Activated T-helper 2 cell treated with anti-CD3 and anti-CD28 coated beads, Interferon-gamma antibody, Interleukin-2, Interleukin-4, amounts not matched to agents 10 μg/mL and 5 μg/mL and 100 μg/mL, durations not matched to agents 14 hours and 24 hours and 36 hours (primary cell): ENCODE results near the gene MLLT1. TPM values are rescaled to one million over a fixed set of nuclear protein-coding genes. Genes with fewer than 3 reads are reported as not detected.

ENCODE experiments used
- DNase-seq: peaks from one replicate; pipeline ENCODE4 v3.0.0; 2021; ENCODE audit warnings: low spot score
- H3K27ac Mint-ChIP-seq: one replicate; pipeline ENCODE4 v1.8.0; 2021; ENCODE audit warnings: mixed read lengths
- H3K27me3 Mint-ChIP-seq: one replicate; pipeline ENCODE4 v1.8.0; 2021; ENCODE audit warnings: low read depth, mixed read lengths
- H3K36me3 Mint-ChIP-seq: one replicate; pipeline ENCODE4 v1.8.0; 2021; ENCODE audit warnings: low read depth, mixed read lengths
- H3K4me1 Mint-ChIP-seq: one replicate; pipeline ENCODE4 v1.8.0; 2021; ENCODE audit warnings: low read depth, mixed read lengths
- H3K4me3 Mint-ChIP-seq: one replicate; pipeline ENCODE4 v1.8.0; 2021; ENCODE audit warnings: low read depth, mild to moderate bottlenecking, moderate library complexity, mixed read lengths
- H3K9me3 Mint-ChIP-seq: one replicate; pipeline ENCODE4 v1.8.0; 2021; ENCODE audit warnings: mixed read lengths
- intact Hi-C: fragments of 100-400 bp; cut with micrococcal nuclease; formaldehyde crosslinking; loops from one replicate; pipeline ENCODE4 v1.15.1; 2023
- total RNA-seq: library from RNA; stranded (reverse); gene quantifications from 2 replicates; pipeline ENCODE4 v1.2.3, GENCODE V29; 2022

Gene MLLT1
- total RNA-seq, 1 donor from 2014 or later, result 58.7 TPM

DNA sequence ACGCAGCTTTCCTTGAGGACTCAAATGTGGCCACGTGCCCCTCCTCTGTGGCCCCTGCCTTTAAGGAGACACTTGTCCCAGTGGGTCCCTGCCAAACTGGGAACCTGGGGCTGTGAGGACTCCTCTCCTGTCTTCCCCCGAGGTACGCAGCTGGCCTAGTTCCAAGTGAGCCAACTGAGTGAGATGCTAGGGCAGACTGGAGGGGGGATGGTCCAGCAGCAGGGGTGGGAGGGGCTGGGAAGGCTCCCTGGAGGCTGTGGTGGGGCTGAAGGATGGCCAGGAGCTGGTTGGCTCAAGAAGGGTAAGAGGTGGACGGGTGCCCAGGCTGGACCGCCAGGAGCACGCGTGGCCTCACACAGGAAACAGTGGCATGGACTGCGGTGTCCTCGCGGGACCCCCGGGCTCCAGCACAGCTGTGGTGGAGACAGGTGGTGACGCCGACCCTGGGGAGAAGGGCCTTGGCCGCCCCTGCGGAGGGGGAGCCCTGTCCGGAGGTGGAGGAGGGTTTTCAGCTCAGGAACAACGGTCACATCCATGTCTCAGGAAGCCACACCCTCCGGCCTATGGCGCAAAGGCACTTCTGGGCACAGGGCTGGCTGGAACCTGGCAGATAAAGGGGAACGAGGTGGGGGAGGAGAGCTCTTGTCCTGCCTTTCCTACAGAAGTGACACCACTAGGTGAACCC, 45.8 kb downstream of the MLLT1 start:
- no peaks in the 10 kb centered on the region for H3K36me3 Mint-ChIP-seq
- DNase-seq, result no peak
- H3K9me3 Mint-ChIP-seq, result no peaks in the 10 kb centered on the region
- H3K4me3 Mint-ChIP-seq, result no peak overlapping the region
- peaks cover 15% of the 10 kb centered on the region for H3K4me1 Mint-ChIP-seq
- intact Hi-C loops, result no loop called here
- no peak overlapping the region for H3K27ac Mint-ChIP-seq
- no peaks in the 10 kb centered on the region for H3K27me3 Mint-ChIP-seq

DNA sequence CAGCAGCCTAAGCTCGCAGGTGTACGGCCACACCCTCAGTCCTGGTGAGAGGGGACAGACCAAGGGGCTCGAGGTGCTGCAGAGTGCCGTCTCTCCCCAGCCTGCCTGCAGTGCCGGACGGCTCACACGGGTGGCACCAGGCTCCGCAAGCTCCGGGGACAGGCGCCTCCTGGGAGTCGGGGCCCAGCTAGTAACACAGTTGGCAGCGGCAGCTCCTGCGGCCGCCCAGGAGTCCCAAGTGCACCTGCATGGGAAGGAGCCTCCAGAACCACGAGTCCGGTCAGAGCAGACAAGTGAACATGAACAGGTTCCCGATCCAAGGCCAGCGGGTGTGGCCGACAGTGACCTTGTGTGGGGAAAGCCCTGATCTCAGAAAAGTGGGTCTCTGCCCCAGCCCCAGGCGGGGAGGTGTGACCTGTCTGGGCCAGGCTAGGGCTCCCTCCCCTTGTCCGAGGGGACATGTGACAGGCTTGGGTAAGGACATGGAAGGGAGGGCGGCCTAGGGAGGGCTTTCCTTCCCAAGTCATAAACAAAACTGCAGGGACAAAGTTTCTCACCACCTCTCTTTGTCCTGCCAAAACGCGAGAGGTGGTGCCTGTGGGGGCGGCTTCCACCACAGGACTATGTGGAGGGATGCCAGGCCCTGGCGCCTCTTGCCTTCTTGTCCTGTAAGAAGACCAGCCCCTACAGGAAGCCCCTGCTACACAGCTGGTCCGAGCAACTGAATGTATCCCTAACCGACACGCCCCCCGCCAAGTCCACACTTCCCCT, 46.5 kb downstream of the MLLT1 start:
- no peaks in the 10 kb centered on the region for H3K36me3 Mint-ChIP-seq
- no peaks in the 10 kb centered on the region for H3K9me3 Mint-ChIP-seq
- H3K27ac Mint-ChIP-seq, result no peak overlapping the region
- no peaks in the 10 kb centered on the region for H3K27me3 Mint-ChIP-seq
- intact Hi-C loops, result no loop called here
- no peak for DNase-seq
- peaks cover 8% of the 10 kb centered on the region for H3K4me1 Mint-ChIP-seq
- no peak overlapping the region for H3K4me3 Mint-ChIP-seq

DNA sequence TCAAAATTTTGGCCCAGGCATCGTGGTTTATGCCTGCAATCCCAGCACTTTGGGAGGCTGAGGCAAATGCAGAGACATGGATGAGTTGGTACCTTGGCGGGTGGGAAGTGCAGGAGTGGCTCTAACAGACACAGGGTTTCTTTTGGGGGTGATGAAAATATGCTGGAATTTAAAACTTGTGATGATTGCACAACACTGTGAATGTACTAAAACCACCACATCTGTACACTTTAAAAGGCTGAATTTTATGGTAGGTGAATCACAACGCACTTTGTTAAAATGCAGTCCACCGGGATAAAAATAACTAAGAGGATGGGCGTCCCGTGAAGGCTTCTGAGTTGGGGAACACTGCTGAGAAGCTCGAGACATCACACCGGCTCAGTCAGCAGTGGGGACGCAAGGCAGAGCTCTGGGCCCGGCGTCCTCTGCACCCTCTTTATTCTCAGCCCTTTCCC, 47.1 kb downstream of the MLLT1 start:
- peaks cover 3% of the 10 kb centered on the region for H3K4me1 Mint-ChIP-seq
- no peak overlapping the region for H3K27ac Mint-ChIP-seq
- no peak overlapping the region for H3K4me3 Mint-ChIP-seq
- H3K27me3 Mint-ChIP-seq, result no peaks in the 10 kb centered on the region
- no peak for DNase-seq
- H3K9me3 Mint-ChIP-seq, result no peaks in the 10 kb centered on the region
- no peaks in the 10 kb centered on the region for H3K36me3 Mint-ChIP-seq
- intact Hi-C loops, result no loop called here

DNA sequence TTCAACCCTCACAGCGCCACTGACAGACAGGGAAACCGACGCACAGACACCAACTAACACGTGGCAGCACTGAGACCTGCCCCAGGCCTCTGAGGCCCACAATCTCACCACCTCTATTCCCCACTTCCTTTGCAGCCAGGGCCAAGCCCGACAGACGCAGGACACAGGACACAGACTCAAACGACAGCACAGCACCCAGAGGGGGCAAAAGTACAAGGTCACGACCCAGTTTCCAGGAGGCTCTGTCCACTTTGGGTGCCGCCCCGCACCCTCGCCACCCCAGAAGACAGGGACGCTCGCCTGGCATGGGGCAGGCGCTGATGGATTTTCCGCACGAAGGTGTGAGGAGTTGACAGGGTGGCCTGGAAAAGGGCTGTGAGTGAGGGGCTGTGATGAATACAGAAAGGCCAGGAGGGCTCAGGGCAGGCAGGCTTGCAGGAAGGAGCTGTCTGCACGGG, 48.8 kb downstream of the MLLT1 start:
- DNase-seq, result no peak
- peaks cover 6% of the 10 kb centered on the region for H3K36me3 Mint-ChIP-seq
- intact Hi-C loops, result no loop called here
- H3K9me3 Mint-ChIP-seq, result no peaks in the 10 kb centered on the region
- peaks cover 3% of the 10 kb centered on the region for H3K4me1 Mint-ChIP-seq
- H3K27me3 Mint-ChIP-seq, result no peaks in the 10 kb centered on the region
- H3K4me3 Mint-ChIP-seq, result no peak overlapping the region
- H3K27ac Mint-ChIP-seq, result no peak overlapping the region

DNA sequence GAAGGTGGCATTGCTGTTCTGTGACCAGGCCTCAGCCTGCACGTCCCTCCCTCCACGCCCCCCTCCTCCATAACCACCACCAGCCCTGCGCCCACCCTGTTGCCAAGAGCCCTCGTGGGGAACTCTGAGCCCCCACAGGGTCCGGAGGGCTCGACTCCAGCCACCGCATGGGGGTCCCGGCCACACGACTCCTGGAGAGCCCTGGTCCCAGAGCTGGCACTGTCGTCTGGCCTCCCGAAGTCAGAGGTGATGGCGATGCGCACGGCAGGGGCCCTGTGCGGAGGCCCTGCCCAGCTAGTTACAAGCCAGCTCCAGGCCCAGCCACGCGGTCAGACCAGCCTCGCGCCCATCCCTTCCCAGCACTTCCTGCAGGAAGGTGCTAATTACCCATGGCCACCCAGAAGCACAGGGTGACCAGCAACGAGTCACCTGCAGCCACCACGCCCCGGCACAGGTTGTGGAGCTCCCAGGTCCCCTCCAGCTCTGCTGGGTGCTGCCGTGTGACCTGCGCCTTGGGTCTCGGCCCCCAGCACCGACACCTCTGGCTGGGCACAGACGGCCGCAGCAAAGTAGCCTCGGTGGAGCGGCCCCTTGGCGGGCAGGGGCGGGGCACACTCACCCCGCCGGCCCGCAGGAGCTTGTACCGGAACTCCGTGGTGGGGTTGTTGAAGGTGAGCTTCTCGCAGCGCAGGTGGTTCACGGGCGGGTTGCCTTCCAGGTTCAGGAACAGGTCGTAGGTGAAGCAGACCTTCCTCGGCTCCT, 49.6 kb downstream of the MLLT1 start:
- intact Hi-C loops, result no loop called here
- Mint-ChIP-seq H3K4me1 (peaks cover 3% of the 10 kb centered on the region), H3K4me3 (no peak overlapping the region), H3K9me3 (no peaks in the 10 kb centered on the region), H3K27me3 (no peaks in the 10 kb centered on the region), H3K27ac (no peak overlapping the region), H3K36me3 (peaks cover 9% of the 10 kb centered on the region)
- DNase-seq, result no peak

DNA sequence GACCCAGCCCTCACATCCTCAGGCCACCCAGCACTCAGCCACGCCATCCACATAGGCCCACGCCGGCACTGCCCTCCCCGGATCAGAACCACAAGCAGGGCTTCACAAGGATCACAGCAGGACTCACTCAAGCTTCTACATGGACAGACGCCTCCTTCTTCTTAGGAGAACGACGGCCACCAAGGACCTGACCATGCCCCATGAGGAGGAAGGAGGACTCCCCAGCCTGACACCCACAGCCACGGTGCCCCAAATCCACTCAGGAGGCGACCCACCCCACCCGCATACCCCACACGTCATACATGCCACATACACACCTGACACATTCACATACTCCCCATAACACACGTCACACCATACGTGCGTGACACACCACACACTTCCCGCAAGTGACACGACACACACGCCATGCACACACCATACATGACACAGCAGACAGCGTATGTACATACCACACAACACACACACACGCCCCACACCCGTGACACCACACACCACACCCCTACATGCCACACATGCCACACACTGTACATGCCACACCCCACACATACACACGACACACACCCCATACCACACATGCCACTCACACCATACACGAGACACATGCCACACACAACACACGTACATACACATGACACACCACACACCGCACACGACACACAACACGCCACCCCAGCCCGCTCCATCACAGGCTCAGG, 50.4 kb downstream of the MLLT1 start:
- no peak overlapping the region for H3K4me3 Mint-ChIP-seq
- no peak for DNase-seq
- peaks cover under 1% of the 10 kb centered on the region for H3K4me1 Mint-ChIP-seq
- no peaks in the 10 kb centered on the region for H3K9me3 Mint-ChIP-seq
- peaks cover 9% of the 10 kb centered on the region for H3K36me3 Mint-ChIP-seq
- intact Hi-C loops, result no loop called here
- H3K27me3 Mint-ChIP-seq, result no peaks in the 10 kb centered on the region
- no peak overlapping the region for H3K27ac Mint-ChIP-seq

DNA sequence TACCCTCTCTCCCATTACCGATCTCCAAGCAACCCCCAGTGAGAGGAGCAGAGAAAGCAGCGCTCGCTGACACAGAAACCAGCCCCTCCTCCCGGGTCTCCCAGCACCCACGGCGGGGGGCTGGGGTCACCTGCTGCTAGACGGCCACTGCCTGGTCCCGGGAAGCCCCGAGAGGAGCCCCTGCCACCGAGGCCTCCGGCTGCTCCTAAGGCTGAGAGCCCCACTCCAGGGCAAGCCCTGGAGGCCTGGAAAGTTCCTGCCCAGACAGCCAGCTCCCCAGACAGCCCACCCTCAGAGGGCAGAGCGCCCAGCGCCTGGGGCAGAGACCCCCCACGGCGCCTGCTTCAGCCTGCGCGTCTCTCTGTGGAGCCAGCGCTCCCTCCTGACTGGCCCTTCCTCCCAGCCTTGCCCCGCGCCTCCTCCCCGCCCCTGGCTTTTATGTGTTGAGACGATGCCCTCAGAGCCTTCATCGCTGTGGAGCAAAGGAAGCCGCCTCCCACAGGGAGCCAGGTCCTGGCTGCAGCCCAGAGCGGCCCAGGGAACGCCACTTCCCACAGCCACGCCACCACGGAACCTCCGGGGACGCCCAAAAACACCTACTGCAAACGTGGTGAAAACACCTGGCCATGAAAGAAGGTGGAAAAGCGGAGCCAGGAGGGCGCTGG, 51.1 kb downstream of the MLLT1 start:
- Mint-ChIP-seq H3K27ac (no peak overlapping the region), H3K36me3 (peaks cover 9% of the 10 kb centered on the region), H3K4me1 (no peaks in the 10 kb centered on the region), H3K9me3 (no peaks in the 10 kb centered on the region), H3K4me3 (no peak overlapping the region), H3K27me3 (no peaks in the 10 kb centered on the region)
- intact Hi-C loops, result no loop called here
- no peak for DNase-seq

DNA sequence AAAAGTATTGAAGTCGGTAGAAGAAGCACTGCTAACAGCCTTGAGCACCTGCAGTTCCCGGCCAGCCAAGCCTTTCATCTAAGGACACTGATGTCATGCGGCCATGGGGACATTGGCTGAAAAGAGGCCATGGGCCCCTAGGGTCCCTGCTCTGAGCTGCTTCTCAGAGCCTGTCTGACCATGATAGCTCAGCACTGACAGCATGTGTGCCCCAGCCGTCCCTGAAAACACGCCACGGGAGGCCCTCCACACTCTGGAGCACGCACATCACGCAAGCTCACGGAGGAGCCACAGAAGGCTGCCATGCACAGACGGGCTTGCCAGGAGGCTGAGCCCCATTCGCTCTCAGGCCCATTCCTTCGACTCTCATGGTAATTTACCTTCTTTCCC, 51.8 kb downstream of the MLLT1 start:
- Mint-ChIP-seq H3K27me3 (no peaks in the 10 kb centered on the region), H3K4me1 (no peaks in the 10 kb centered on the region), H3K27ac (no peak overlapping the region), H3K9me3 (no peaks in the 10 kb centered on the region), H3K36me3 (peaks cover 9% of the 10 kb centered on the region), H3K4me3 (no peak overlapping the region)
- no peak for DNase-seq
- intact Hi-C loops, result no loop called here

DNA sequence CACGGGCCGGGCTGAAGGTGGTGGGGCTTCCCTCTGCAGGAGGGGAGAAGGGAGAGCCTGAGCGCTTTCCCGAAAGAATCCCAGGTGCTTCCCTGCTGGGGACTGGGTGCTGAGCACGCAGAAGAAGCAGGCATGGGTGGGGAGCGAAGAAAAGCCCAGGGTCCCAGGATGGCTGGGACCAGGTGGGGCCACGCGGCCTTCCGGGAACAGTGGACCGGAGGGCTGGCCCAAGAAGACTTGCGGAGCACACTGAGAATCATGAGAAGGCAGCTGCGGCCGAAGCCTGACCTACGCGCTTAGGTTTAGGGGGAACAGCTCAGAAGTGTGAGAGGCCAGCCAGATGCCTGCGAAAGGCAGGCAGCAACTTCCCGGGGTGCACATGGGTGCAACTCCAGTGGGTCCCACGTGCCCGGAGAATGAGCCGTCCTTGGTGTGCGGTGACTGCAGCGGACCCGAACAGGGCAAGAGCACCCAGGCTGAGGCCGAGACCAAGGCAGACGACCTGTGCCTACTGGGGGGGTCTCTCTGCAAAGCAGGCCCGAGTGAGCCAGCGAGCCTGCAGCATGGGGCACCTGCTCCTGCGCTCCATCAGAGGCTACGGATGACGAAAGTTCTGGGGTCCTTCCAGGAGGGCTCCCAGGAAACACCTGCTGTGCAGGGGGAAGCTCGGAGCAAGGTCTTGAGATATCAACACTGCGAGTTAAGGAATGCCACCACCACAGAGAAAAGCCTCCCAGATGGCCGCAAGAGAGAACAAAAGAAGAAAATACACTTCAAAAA, 52.4 kb downstream of the MLLT1 start:
- no peak overlapping the region for H3K4me3 Mint-ChIP-seq

DNA sequence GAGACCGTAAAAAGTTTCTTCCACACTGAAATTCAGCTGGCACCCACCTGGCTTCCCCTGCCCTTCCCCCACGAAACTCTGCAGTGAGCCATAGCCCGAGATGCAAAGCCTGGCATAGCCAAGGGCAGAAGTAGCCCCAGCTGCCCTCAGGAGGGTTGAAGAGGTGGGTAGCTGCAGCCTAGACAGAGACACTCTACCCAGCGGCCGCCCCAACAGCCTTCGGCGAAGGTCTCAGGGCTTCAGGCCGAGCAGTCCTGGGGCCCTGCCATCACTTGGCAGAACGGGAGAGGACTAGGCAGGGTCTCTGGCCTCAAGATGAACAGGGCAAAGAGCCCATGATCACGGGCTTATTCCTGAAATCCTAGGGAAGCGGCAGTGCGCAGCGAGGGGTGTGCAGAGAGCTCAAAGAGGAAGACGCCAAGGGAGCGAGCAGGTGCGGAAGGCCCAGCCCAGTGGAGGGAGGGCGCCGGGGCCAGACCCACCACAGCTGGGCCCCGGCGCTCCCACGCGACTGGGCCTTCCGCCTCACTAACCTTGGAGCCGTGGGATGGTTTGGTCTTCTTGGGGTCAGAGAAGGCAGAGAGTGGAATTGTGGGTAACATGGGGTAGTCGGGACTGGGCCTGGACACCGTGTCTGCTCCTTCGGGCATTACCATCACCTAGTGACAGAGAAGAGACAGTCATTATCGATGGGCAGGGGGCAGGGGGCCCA, 53.2 kb downstream of the MLLT1 start:
- Mint-ChIP-seq H3K27me3 (no peaks in the 10 kb centered on the region), H3K4me3 (no peak overlapping the region), H3K36me3 (peaks cover 9% of the 10 kb centered on the region), H3K9me3 (no peaks in the 10 kb centered on the region), H3K27ac (no peak overlapping the region), H3K4me1 (no peaks in the 10 kb centered on the region)
- intact Hi-C loops, result no loop called here
- no peak for DNase-seq

More for the DNA sequence above, 52.4 kb downstream of the MLLT1 start:
- Mint-ChIP-seq H3K27ac (no peak overlapping the region), H3K36me3 (peaks cover 9% of the 10 kb centered on the region), H3K4me1 (no peaks in the 10 kb centered on the region), H3K9me3 (no peaks in the 10 kb centered on the region), H3K27me3 (no peaks in the 10 kb centered on the region)
- intact Hi-C loops, result no loop called here
- DNase-seq, result no peak

DNA sequence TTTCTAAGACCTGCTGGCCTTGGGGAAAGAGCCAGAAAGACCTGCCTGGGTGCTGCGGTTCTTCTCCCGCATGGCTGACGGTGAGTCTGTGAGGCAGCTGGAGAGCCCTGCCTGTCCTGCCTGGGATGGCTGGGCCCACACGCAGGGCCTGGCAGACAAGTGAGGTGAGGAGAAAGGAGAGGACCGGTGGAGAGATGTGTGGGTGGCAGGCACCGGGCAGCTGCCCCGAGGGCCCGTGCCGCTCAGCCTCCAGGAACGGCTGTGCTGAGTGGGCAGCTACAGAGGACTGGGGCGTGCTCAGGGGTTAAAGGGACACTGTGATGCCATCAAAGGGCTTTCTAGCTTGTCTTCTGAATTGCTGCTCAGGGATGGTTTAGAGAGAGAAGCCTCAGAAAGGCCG, 53.8 kb downstream of the MLLT1 start:
- no peak overlapping the region for H3K4me3 Mint-ChIP-seq
- H3K36me3 Mint-ChIP-seq, result peaks cover 9% of the 10 kb centered on the region
- no peaks in the 10 kb centered on the region for H3K4me1 Mint-ChIP-seq
- intact Hi-C loops, result no loop called here
- H3K27me3 Mint-ChIP-seq, result no peaks in the 10 kb centered on the region
- H3K27ac Mint-ChIP-seq, result no peak overlapping the region
- H3K9me3 Mint-ChIP-seq, result no peaks in the 10 kb centered on the region
- no peak for DNase-seq
